NCI-H2081 treated with DMSO at 0.1 percent for 48 hours (cell line): ENCODE results near the gene SETBP1.

Experiments used
- DNase-seq: peaks from one replicate; lab custom pipeline; 2025; lab: John Stamatoyannopoulos, UW

The SETBP1 gene

GRCh38 chr18:44904768-44905167 is 224.1 kb downstream of the SETBP1 start:
- DNase-seq, result no peak

- DNase-seq, result no peak
Observed at GRCh38 chr18:44909191-44909719, 228.6 kb downstream of the SETBP1 start.

GRCh38 chr18:44911260-44911659 is 230.6 kb downstream of the SETBP1 start:
- no peak for DNase-seq

- DNase-seq, result no peak
Observed at GRCh38 chr18:44911773-44912172, 231.1 kb downstream of the SETBP1 start.

GRCh38 chr18:44912740-44913478 is 232.2 kb downstream of the SETBP1 start:
- DNase-seq, result no peak

- DNase-seq, result no peak
Observed at GRCh38 chr18:44914028-44914427, 233.3 kb downstream of the SETBP1 start.

- DNase-seq, result no peak
Observed at GRCh38 chr18:44915213-44915612, 234.5 kb downstream of the SETBP1 start.

GRCh38 chr18:44915661-44916060 is 235.0 kb downstream of the SETBP1 start:
- no peak for DNase-seq

GRCh38 chr18:44916429-44917207 is 235.9 kb downstream of the SETBP1 start:
- no peak for DNase-seq

GRCh38 chr18:44917216-44918141 is 236.8 kb downstream of the SETBP1 start:
- DNase-seq, result no peak

GRCh38 chr18:44918142-44918476 is 237.4 kb downstream of the SETBP1 start:
- DNase-seq, result no peak

- DNase-seq, result no peak
Observed at GRCh38 chr18:44920441-44920840, 239.8 kb downstream of the SETBP1 start.

- no peak for DNase-seq
Observed at GRCh38 chr18:44921974-44922373, 241.3 kb downstream of the SETBP1 start.

- no peak for DNase-seq
Observed at GRCh38 chr18:44922968-44923367, 242.3 kb downstream of the SETBP1 start.

GRCh38 chr18:44924785-44925499 is 244.3 kb downstream of the SETBP1 start:
- no peak for DNase-seq

GRCh38 chr18:44927127-44927849 is 246.6 kb downstream of the SETBP1 start:
- no peak for DNase-seq

- no peak for DNase-seq
Observed at GRCh38 chr18:44934901-44935300, 254.2 kb downstream of the SETBP1 start.

- no peak for DNase-seq
Observed at GRCh38 chr18:44935455-44935854, 254.8 kb downstream of the SETBP1 start.

GRCh38 chr18:44936485-44936884 is 255.8 kb downstream of the SETBP1 start:
- DNase-seq, result no peak

- DNase-seq, result peak; percentile 80
Observed at GRCh38 chr18:44937960-44938719, 257.5 kb downstream of the SETBP1 start.
